GM13976 (cell line): ENCODE data around the gene ABCC4.

Source experiments
- DNase-seq: peaks from one replicate; pipeline ENCODE4 v3.0.0; 2012; ENCODE audit warnings: low spot score
- CTCF ChIP-seq: IDR thresholded peaks from 2 replicates; pipeline ENCODE4 v1.5.1; 2012; ENCODE audit warnings: borderline replicate concordance, mild to moderate bottlenecking; ENCODE audit not compliant: insufficient read depth; ENCODE audit errors: extremely low read depth, missing control alignments, control extremely low read depth
- in situ Hi-C: fragments of 300-500 bp; cut with MboI; formaldehyde crosslinking; loops from one replicate; pipeline ENCODE4 v1.12.0; 2022; ENCODE audit warnings: low sequenced_read_pairs, mixed read lengths, inconsistent platforms; ENCODE audit not compliant: unreplicated experiment

ABCC4 gene

GRCh38 chr13:94999871-95000270 lies 301.4 kb downstream of the ABCC4 start:
- no peak for TF ChIP-seq CTCF
- in situ Hi-C loops, result no loop called here
- no peak for DNase-seq

GRCh38 chr13:94997126-94997525 lies 304.1 kb downstream of the ABCC4 start:
- in situ Hi-C loops, result no loop called here

GRCh38 chr13:94996445-94996844 lies 304.8 kb downstream of the ABCC4 start:
- no peak for TF ChIP-seq CTCF
- in situ Hi-C loops, result no loop called here
- DNase-seq, result no peak

More at GRCh38 chr13:94997126-94997525, 304.1 kb downstream of the ABCC4 start:
- no peak for TF ChIP-seq CTCF
- no peak for DNase-seq

- in situ Hi-C loops, result no loop called here
- TF ChIP-seq CTCF, result no peak
- DNase-seq, result no peak
Measured at GRCh38 chr13:94994506-94994905, 306.7 kb downstream of the ABCC4 start.

- TF ChIP-seq CTCF, result no peak
- no peak for DNase-seq
- in situ Hi-C loops, result no loop called here
Measured at GRCh38 chr13:94993616-94994015, 307.6 kb downstream of the ABCC4 start.

GRCh38 chr13:94992036-94992960 lies 309.0 kb downstream of the ABCC4 start:
- no peak for TF ChIP-seq CTCF
- in situ Hi-C loops, result no loop called here
- no peak for DNase-seq
